K562 (cell line): Measurements from ENCODE around the gene ZNF32. TPM values are rescaled to one million over a fixed set of nuclear protein-coding genes. Genes with fewer than 3 reads are reported as not detected.
A peak's percentile ranks its signal among the peaks of the same experiment; 100 is the strongest.

Experiments
- ADNP ChIP-seq: fragments of 200-800 bp; sonication (Bioruptor generic); IDR thresholded peaks from 2 replicates; pipeline ENCODE4 v1.6.1; 2016; ENCODE audit warnings: missing genetic modification characterization, missing compliant biosample characterization
- ARID2 ChIP-seq: fragments of 450-650 bp; IDR thresholded peaks from 2 replicates; pipeline ENCODE4 v1.6.1; 2017; ENCODE audit warnings: antibody characterized with exemption, mild to moderate bottlenecking
- ATF1 ChIP-seq, 2 experiments: fragments of 450-650 bp in 1 of 2; IDR thresholded peaks; 2 replicates each; pipeline ENCODE4 v1.6.1; 2016; ENCODE audit warnings: missing compliant biosample characterization in 1 of 2, missing genetic modification characterization in 1 of 2
- CEBPB ChIP-seq: fragments of 450-650 bp; IDR thresholded peaks from 2 replicates; pipeline ENCODE4 v1.6.1; 2016; ENCODE audit warnings: missing genetic modification characterization, missing compliant biosample characterization
- DMBX1 ChIP-seq: fragments of 250-450 bp; sonication (Bioruptor Pico); IDR thresholded peaks from 2 replicates; pipeline ENCODE4 v1.8.0; 2022; ENCODE audit warnings: inconsistent platforms, mild to moderate bottlenecking, moderate library complexity, borderline replicate concordance
- E4F1 ChIP-seq: fragments of 250-450 bp; sonication (Bioruptor Pico); IDR thresholded peaks from 2 replicates; pipeline ENCODE4 v1.5.0; 2021; ENCODE audit warnings: mild to moderate bottlenecking, borderline replicate concordance
- EP400 ChIP-seq: fragments of 450-650 bp; IDR thresholded peaks from 2 replicates; pipeline ENCODE4 v1.6.1; 2017; ENCODE audit warnings: antibody characterized with exemption, mild to moderate bottlenecking, moderate library complexity
- ESRRB ChIP-seq: fragments of 250-450 bp; sonication (Bioruptor Pico); IDR thresholded peaks from 2 replicates; pipeline ENCODE4 v1.5.0; 2020; ENCODE audit warnings: mild to moderate bottlenecking, moderate library complexity, borderline replicate concordance
- ETV1 ChIP-seq: fragments of 450-650 bp; conservative IDR thresholded peaks from 2 replicates; pipeline ENCODE4 v1.6.1; 2016; ENCODE audit warnings: missing genetic modification characterization, control low read depth, low read depth, missing compliant biosample characterization
- GTF2E2 ChIP-seq: fragments of 200-800 bp; sonication (Bioruptor generic); IDR thresholded peaks from 2 replicates; pipeline ENCODE4 v1.6.1; 2016; ENCODE audit warnings: missing genetic modification characterization, missing compliant biosample characterization
- HDAC3 ChIP-seq: fragments of 450-650 bp; IDR thresholded peaks from 2 replicates; pipeline ENCODE4 v1.6.1; 2018; ENCODE audit warnings: borderline replicate concordance, mild to moderate bottlenecking, moderate library complexity; ENCODE audit not compliant: partially characterized antibody
- NFXL1 ChIP-seq: fragments of 450-650 bp; formaldehyde crosslinking; IDR thresholded peaks from 2 replicates; pipeline ENCODE4 v1.4.0; 2021; ENCODE audit warnings: mild to moderate bottlenecking
- SLC30A9 ChIP-seq: fragments of 250-450 bp; sonication (Bioruptor Pico); IDR thresholded peaks from 2 replicates; pipeline ENCODE4 v1.8.0; 2022; ENCODE audit warnings: mild to moderate bottlenecking, moderate library complexity
- SPI1 ChIP-seq: IDR thresholded peaks from 2 replicates; pipeline ENCODE4 v1.6.1; 2011; ENCODE audit warnings: low read depth, low read length, control low read depth, borderline replicate concordance
- TRIM24 ChIP-seq, 2 experiments: fragments of 450-650 bp; IDR thresholded peaks; 2 replicates each; pipeline ENCODE4 v1.6.1; 2016
- ZNF282 ChIP-seq: sonication (generic); formaldehyde crosslinking; IDR thresholded peaks from 2 replicates; pipeline ENCODE4 v1.8.1; 2023; ENCODE audit warnings: missing genetic modification reagents
- ZNF384 ChIP-seq: IDR thresholded peaks from 2 replicates; pipeline ENCODE4 v1.6.1; 2012; ENCODE audit warnings: low read depth, low read length, improper control_type of control experiment
- ZNF507 ChIP-seq: conservative IDR thresholded peaks from 2 replicates; pipeline ENCODE4 v1.6.1; 2017; ENCODE audit warnings: missing genetic modification characterization, missing compliant biosample characterization
- ZNF609 ChIP-seq: sonication (generic); formaldehyde crosslinking; IDR thresholded peaks from 2 replicates; pipeline ENCODE4 v1.8.1; 2023; ENCODE audit warnings: missing genetic modification reagents, mild to moderate bottlenecking, borderline replicate concordance
- ZNF778 ChIP-seq: fragments of 450-650 bp; formaldehyde crosslinking; IDR thresholded peaks from 2 replicates; pipeline ENCODE4 v1.4.0; 2020; ENCODE audit warnings: mild to moderate bottlenecking, moderate library complexity
- ZNF785 ChIP-seq: fragments of 250-450 bp; sonication (Bioruptor Pico); IDR thresholded peaks from 2 replicates; pipeline ENCODE4 v1.4.0; 2020; ENCODE audit warnings: mild to moderate bottlenecking
- polyA plus RNA-seq, 8 experiments: library from polyadenylated mRNA; depleted of rRNA in 4 of 8; stranded (reverse) in 5 of 8; unstranded in 3 of 8; fragments of >200 nt; fragmentation: Nextera tagmentation in 2 of 8; fragmentation: Illumina TruSeq in 1 of 8; extraction: Ambion mirVana in 2 of 8; extraction: Trizol in 1 of 8; gene quantifications; 2 replicates each; pipeline versions ENCODE4 v1.2.1 to v1.2.3, GENCODE V29; 2011 to 2014; ENCODE audit warnings: inconsistent platforms in 1 of 8, missing spikeins in 1 of 8
- total RNA-seq, 7 experiments: library from RNA; depleted of rRNA in 6 of 7; stranded (reverse); fragments of >200 nt in 6 of 7; fragmentation: Illumina TruSeq in 2 of 7; extraction: Trizol in 2 of 7; gene quantifications; 2 replicates each; pipeline versions ENCODE4 v1.2.1 to v1.2.3, GENCODE V29; 2011 to 2021; ENCODE audit warnings: low replicate concordance in 1 of 7
- TF ChIP-seq, protein P1 (sequence below): IDR thresholded peaks from 3 replicates; pipeline ENCODE4 v1.6.1; 2011; ENCODE audit warnings: borderline replicate concordance, mild to moderate bottlenecking; ENCODE audit not compliant: insufficient read length, insufficient read depth

ZNF32 gene
- total and polyA plus RNA-seq, 9 of the 15 experiments (the other 6 are each of a cell fraction or from before 2014, with no cell fraction given), result 17.3 to 57.0 (median 26.3) TPM

- no peak for TF ChIP-seq E4F1 (CRISPR knock-in tag)
- TF ChIP-seq ZNF507 (tag), result no peak
- TF ChIP-seq EP400, result no peak
- no peak for TF ChIP-seq ZNF282 (CRISPR knock-in tag)
- TF ChIP-seq, protein P1, sequence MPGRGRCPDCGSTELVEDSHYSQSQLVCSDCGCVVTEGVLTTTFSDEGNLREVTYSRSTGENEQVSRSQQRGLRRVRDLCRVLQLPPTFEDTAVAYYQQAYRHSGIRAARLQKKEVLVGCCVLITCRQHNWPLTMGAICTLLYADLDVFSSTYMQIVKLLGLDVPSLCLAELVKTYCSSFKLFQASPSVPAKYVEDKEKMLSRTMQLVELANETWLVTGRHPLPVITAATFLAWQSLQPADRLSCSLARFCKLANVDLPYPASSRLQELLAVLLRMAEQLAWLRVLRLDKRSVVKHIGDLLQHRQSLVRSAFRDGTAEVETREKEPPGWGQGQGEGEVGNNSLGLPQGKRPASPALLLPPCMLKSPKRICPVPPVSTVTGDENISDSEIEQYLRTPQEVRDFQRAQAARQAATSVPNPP, result no peak
- no peak for TF ChIP-seq GTF2E2 (tag)
- no peak for TF ChIP-seq CEBPB (tag)
- peak; percentile 52 to 75; a peak in 3 of 4 replicates for TF ChIP-seq TRIM24 (IDR thresholded peaks at IDR 0.05)
- no peak for TF ChIP-seq NFXL1
- no peak for TF ChIP-seq HDAC3
- no peak for TF ChIP-seq ADNP (tag)
- no peak for TF ChIP-seq ATF1 (CRISPR knock-in tag; IDR thresholded peaks at IDR 0.05)
- TF ChIP-seq ATF1 (tag; IDR thresholded peaks at IDR 0.05), result no peak
- TF ChIP-seq DMBX1 (CRISPR knock-in tag), result no peak
- TF ChIP-seq ZNF384, result no peak
- no peak for TF ChIP-seq ETV1 (tag)
- peak; percentile 66; the same call in 1 of the 2 replicates for TF ChIP-seq SPI1
- no peak for TF ChIP-seq ZNF778 (CRISPR knock-in tag)
- TF ChIP-seq ZNF609 (CRISPR knock-in tag), result no peak
- TF ChIP-seq SLC30A9 (CRISPR knock-in tag), result no peak
- TF ChIP-seq ZNF785 (CRISPR knock-in tag), result no peak
- no peak for TF ChIP-seq ARID2
- no peak for TF ChIP-seq ESRRB (CRISPR knock-in tag)
Measured at GRCh38 chr10:43627942-43628341, 20.7 kb downstream of the ZNF32 start (continued).
